Measurements from ENCODE around the gene NUP93.
"Not testable (repeated sequence)": the region's sequence is repeated elsewhere in the genome, so short reads cannot be mapped to it uniquely, and the experiment has no call there.

GRCh38 chr16:56717532-56717931 is 12.4 kb upstream of the NUP93 start:
- TF ChIP-seq POLR2A (IDR thresholded peaks at IDR 0.05; ENCODE audit: extremely low read depth, insufficient read length); CTCF (IDR thresholded peaks at IDR 0.05; ENCODE audit: low read depth, low read length); MAX (IDR thresholded peaks at IDR 0.05; ENCODE audit: low read depth, low read length); MYC (IDR thresholded peaks at IDR 0.05; ENCODE audit: low read depth, low read length): not testable (repeated sequence)
